Stimulated activated CD4-positive, alpha-beta T cell treated with anti-CD3 and anti-CD28 coated beads, Interleukin-4, amount 100 ng/mL, for 4 hours (primary cell): ENCODE data around the gene CDK14.
"Not testable (repeated sequence)": the region's sequence is repeated elsewhere in the genome, so short reads cannot be mapped to it uniquely, and the experiment has no call there.

Experiments
- DNase-seq, 2 experiments: peaks; one replicate each; pipeline ENCODE4 v3.0.0-alpha.2; 2020

The CDK14 gene

GRCh38 chr7:90764848-90765570 is 168.9 kb downstream of the CDK14 start:
- no peak for DNase-seq

- no peak for DNase-seq
Observed at GRCh38 chr7:90766814-90767564, 170.9 kb downstream of the CDK14 start.

- no peak for DNase-seq
Observed at GRCh38 chr7:90768301-90768700, 172.2 kb downstream of the CDK14 start.

GRCh38 chr7:90769036-90769435 is 172.9 kb downstream of the CDK14 start:
- DNase-seq: no peak

GRCh38 chr7:90769566-90769965 is 173.4 kb downstream of the CDK14 start:
- DNase-seq: not testable (repeated sequence)

- no peak for DNase-seq
Observed at GRCh38 chr7:90771281-90771680, 175.2 kb downstream of the CDK14 start.

GRCh38 chr7:90772410-90772809 is 176.3 kb downstream of the CDK14 start:
- DNase-seq: no peak

GRCh38 chr7:90773269-90773668 is 177.1 kb downstream of the CDK14 start:
- DNase-seq: no peak

GRCh38 chr7:90774706-90775105 is 178.6 kb downstream of the CDK14 start:
- no peak for DNase-seq

GRCh38 chr7:90775383-90775965 is 179.4 kb downstream of the CDK14 start:
- DNase-seq: no peak

- DNase-seq: no peak
Observed at GRCh38 chr7:90777041-90777440, 180.9 kb downstream of the CDK14 start.

- DNase-seq: no peak
Observed at GRCh38 chr7:90777465-90777864, 181.3 kb downstream of the CDK14 start.

GRCh38 chr7:90777886-90778285 is 181.8 kb downstream of the CDK14 start:
- no peak for DNase-seq

- DNase-seq: no peak
Observed at GRCh38 chr7:90788052-90788451, 191.9 kb downstream of the CDK14 start.

GRCh38 chr7:90789736-90790306 is 193.7 kb downstream of the CDK14 start:
- DNase-seq: no peak

GRCh38 chr7:90791596-90791995 is 195.5 kb downstream of the CDK14 start:
- no peak for DNase-seq

GRCh38 chr7:90792301-90792700 is 196.2 kb downstream of the CDK14 start:
- DNase-seq: no peak

GRCh38 chr7:90794234-90794633 is 198.1 kb downstream of the CDK14 start:
- not testable (repeated sequence) for DNase-seq

- DNase-seq: no peak
Observed at GRCh38 chr7:90797596-90797995, 201.5 kb downstream of the CDK14 start.

- DNase-seq: no peak
Observed at GRCh38 chr7:90804370-90804769, 208.2 kb downstream of the CDK14 start.

GRCh38 chr7:90815552-90815951 is 219.4 kb downstream of the CDK14 start:
- not testable (repeated sequence) for DNase-seq

GRCh38 chr7:90816511-90817142 is 220.5 kb downstream of the CDK14 start:
- DNase-seq: no peak

- no peak for DNase-seq
Observed at GRCh38 chr7:90817151-90817550, 221.0 kb downstream of the CDK14 start.
